Fibroblast of pulmonary artery (primary cell): Measurements from ENCODE around the gene RBM19.
"Not testable (repeated sequence)": the region's sequence is repeated elsewhere in the genome, so short reads cannot be mapped to it uniquely, and the experiment has no call there.

Source experiments
- DNase-seq: peaks from one replicate; pipeline ENCODE4 v3.0.0-alpha.2; 2010; ENCODE audit warnings: low read depth
- H3K4me3 ChIP-seq: replicated peaks from 2 replicates; pipeline ENCODE4 v1.5.1; 2011; ENCODE audit warnings: low read depth, mild to moderate bottlenecking, control low read depth, low read length, moderate library complexity
- TF ChIP-seq, protein P1 (sequence below): IDR thresholded peaks from 2 replicates; pipeline ENCODE4 v1.5.1; 2011; ENCODE audit warnings: mild to moderate bottlenecking, control low read depth, low read length, inconsistent platforms; ENCODE audit errors: missing control alignments

RBM19 gene

DNA sequence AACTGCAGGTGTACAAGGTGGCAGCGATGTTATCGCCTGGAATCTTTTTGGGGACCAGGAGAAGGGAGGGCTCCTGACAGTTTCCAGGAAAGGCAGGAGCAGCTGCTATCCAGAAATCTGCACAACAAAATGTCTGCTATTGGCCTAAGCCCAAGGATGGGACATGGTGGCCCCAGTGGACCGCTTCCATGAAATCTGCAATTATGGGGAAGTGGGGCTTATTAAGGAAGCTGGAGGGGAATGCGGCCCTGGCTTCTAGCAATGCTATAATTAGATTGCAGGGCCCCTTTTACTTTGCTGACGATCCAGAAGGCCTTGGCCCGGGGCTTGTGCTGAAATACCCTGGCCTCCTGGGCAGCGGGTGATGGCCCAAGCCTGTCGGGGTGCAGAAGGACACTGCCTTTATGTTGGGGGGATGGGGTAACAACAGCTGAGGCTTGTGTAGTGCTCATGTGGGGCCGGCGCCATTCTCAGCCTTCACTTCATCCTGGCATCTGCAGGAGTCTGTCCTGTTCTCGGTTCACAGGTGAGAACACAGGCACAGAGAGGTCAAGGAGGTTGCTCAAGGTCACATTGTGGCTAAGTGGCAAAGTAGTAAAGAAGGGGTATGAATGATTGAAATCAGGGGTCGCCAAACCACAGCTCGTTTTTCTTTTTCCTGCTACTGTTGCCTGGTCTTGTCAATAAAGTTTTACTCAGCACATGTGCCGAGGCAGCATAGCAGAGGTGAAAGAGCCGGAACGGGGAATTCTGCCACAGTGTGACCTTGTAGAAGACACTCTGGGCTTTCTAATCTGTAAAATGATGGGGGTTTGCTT, 153.5 kb downstream of the RBM19 start:
- no peak for DNase-seq
- TF ChIP-seq, protein P1, sequence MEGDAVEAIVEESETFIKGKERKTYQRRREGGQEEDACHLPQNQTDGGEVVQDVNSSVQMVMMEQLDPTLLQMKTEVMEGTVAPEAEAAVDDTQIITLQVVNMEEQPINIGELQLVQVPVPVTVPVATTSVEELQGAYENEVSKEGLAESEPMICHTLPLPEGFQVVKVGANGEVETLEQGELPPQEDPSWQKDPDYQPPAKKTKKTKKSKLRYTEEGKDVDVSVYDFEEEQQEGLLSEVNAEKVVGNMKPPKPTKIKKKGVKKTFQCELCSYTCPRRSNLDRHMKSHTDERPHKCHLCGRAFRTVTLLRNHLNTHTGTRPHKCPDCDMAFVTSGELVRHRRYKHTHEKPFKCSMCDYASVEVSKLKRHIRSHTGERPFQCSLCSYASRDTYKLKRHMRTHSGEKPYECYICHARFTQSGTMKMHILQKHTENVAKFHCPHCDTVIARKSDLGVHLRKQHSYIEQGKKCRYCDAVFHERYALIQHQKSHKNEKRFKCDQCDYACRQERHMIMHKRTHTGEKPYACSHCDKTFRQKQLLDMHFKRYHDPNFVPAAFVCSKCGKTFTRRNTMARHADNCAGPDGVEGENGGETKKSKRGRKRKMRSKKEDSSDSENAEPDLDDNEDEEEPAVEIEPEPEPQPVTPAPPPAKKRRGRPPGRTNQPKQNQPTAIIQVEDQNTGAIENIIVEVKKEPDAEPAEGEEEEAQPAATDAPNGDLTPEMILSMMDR: no peak
- no peak overlapping the region for H3K4me3 ChIP-seq

DNA sequence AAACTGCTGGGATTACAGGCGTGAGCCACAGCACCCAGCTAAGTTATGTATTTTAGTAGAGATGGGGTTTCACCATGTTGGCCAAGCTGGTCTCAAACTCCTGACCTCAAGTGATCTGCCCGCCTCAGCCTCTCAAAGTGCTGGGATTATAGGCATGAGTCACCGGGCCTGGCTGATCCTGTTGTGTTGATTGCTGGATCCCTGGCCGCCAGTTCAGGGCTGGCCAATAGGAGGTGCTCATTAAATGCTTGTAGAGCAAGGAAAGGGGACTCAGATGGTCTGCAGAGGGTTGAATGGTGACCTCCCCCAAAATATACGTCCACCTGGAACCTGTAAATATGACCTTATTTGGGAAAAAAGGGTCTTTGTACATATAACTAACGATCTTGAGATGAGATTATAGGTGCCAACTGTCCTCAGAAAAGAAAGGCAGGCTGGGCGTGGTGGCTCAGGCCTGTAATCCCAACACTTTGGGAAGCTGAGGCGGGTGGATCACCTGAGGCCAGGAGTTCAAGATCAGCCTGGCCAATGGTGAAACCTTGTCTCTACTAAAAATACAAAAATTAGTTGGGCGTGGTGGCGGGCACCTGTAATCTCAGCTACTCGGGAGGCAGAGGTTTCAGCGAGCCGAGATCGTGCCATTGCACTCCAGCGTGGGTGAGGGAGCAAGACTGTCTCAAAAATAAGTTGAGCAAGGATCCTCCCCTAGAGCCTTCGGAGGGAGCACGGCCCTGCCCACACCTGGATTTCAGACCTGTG, 156.5 kb downstream of the RBM19 start:
- H3K4me3 ChIP-seq, DNase-seq: not testable (repeated sequence)

DNA sequence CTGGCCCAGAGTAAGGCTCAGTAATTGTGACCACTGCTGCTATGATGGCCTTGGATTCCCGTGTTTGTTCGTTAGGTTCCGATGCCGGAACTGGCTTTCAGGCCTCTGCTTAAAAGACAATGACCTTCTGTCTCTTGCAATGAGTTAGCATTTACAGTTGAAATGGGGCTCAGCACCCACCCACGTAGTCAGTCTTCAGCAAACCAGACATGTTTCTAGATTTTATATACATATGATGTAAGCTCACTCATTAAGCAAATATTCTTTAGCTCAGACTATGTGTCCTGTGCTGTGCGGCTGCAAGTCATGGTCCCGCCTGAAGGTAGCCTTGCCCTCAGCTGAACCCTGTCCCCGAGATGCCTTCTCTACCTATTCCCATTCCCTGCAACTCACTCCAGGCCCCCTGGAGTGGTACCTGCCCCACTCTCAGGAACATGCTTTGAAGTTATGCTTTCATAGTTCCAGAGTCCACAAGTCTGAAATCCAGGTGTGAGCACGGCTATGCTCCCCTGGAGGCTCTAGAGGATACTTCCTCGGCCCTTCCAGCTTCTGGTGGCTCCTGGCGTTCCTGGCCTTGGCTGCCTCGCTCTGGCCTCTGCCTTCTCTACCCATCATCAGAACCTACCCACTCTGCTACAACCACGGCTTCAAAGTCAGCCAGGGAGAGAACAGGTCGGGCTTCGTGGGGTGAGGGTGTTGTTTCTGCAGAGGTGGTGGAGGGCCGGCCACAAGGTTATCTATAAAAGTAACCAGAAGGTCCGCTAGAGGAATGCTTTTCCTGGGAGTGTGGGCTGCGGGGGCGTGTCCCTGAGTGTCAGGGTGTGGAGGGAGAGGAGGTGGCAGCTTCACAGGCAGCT, 157.8 kb downstream of the RBM19 start:
- DNase-seq: no peak
- TF ChIP-seq, protein P1: no peak
- no peak overlapping the region for H3K4me3 ChIP-seq

DNA sequence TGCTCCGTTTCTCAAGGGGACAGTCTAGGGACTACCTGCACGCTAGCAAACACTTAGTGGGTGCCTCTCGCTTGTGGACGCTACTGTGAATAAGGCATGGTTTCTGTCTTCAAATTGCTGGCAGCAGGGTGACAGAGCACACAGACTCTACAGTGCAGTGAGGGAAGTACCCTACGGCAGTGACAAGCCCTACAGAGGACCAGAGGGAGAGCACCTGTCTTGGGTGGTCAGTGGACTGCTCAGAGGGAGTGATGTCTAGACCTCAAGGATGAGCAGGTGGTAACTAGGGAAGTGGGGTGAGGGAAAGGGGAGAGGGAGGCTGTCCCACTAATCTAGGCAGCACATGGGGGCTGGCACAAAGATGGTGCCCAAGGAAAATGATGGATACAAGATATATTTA, 160.5 kb downstream of the RBM19 start:
- no peak overlapping the region for H3K4me3 ChIP-seq
- DNase-seq: no peak
- TF ChIP-seq, protein P1: no peak

DNA sequence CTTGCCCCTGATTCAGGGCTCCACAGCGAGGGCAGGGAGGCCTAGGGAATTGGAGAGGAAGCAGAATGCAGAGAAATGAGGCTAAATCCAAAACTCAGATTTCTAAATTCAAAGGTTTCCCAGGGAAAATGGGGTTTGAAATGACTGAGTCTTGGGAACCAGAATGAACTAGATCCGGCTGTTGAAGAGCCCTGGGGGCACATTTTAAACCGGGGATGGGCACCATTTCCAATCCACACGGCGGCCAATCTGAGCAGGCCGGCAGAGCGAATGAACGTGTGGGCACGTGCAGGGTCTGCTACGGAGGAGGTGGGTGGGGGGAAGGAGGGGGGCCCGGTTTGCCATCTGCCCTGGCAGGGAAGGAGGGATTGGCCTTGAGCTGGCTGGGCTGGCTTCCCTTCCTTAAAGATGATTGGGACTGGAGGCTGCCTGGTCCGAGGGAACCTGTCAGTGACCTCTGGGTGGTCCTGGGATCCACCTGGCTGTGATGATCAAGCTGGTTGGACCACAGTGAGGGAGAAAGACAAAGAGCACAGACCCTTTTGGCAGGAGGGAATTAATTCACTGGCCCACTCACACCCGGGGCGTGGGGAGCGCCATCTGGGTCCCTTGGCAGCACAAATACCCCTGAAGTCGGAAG, 161.0 kb downstream of the RBM19 start:
- no peak overlapping the region for H3K4me3 ChIP-seq
- DNase-seq: no peak
- TF ChIP-seq, protein P1: no peak

DNA sequence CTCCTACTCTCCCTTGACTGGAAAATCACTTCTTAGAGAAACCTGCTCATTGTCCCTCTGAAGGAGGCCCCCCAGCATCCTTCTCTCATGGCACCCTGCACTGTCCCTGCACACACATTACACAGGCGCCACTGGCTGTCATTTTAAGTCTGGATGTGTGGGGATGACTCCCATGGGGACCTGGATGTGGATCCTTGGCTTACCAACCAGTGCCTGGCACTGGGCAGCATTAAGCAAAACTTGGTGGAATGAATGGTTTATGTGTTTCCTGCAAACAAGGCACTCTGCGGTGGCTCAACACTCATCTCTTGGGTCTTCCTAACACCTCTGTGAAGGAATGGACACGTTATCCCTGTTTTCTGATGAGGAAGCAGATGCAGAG, 162.4 kb downstream of the RBM19 start:
- no peak for DNase-seq

More for the DNA sequence above, 162.4 kb downstream of the RBM19 start:
- TF ChIP-seq, protein P1: no peak
- H3K4me3 ChIP-seq: no peak overlapping the region
